ENCODE measurements around the gene ASS1. TPM values are rescaled to one million over a fixed set of nuclear protein-coding genes. Genes with fewer than 3 reads are reported as not detected.
A peak's percentile ranks its signal among the peaks of the same experiment; 100 is the strongest.

Gene ASS1
- total and polyA plus RNA-seq, 2 of the 13 experiments (the other 11 are each of a cell fraction or from before 2014, with no cell fraction given): 77.6 to 122 TPM

DNA sequence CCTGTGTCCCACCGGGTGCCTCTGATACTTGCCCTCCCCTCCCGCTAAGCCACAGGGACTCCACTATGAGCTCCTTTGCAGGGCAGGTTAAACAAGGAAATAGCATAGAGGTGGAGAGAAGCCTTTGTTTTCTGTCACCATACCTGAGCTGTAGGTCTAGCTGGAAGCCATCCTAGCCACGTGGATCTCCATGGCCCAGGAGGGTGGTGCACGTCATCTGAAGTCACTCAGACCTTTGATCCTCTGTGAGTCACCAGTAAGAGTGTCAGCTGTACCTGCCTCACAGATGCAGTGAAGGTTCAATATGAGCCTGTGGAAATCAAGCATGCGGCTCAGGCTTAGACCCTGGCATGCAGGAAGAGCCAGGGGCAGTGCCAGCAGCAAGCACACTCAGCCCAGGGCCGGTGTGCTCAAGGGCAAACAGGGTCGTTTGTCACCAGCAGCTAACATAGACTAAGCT is 55.1 kb downstream of the ASS1 start (continued):
- TF ChIP-seq, protein P1, sequence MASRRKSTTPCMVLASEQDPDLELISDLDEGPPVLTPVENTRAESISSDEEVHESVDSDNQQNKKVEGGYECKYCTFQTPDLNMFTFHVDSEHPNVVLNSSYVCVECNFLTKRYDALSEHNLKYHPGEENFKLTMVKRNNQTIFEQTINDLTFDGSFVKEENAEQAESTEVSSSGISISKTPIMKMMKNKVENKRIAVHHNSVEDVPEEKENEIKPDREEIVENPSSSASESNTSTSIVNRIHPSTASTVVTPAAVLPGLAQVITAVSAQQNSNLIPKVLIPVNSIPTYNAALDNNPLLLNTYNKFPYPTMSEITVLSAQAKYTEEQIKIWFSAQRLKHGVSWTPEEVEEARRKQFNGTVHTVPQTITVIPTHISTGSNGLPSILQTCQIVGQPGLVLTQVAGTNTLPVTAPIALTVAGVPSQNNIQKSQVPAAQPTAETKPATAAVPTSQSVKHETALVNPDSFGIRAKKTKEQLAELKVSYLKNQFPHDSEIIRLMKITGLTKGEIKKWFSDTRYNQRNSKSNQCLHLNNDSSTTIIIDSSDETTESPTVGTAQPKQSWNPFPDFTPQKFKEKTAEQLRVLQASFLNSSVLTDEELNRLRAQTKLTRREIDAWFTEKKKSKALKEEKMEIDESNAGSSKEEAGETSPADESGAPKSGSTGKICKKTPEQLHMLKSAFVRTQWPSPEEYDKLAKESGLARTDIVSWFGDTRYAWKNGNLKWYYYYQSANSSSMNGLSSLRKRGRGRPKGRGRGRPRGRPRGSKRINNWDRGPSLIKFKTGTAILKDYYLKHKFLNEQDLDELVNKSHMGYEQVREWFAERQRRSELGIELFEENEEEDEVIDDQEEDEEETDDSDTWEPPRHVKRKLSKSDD (CRISPR knock-in tag; IDR thresholded peaks at IDR 0.05; ENCODE audit: low read depth): no peak
- 0 out of 2 replicates have a peak, but pooled peaks have one; percentile 18 for TF ChIP-seq HIVEP1 (CRISPR knock-in tag; IDR thresholded peaks at IDR 0.05)
- TF ChIP-seq RXRB (CRISPR knock-in tag; IDR thresholded peaks at IDR 0.05; ENCODE audit: borderline replicate concordance): peak; percentile 81; the same call in 1 of the 2 replicates
- no peak for TF ChIP-seq SMAD9 (CRISPR knock-in tag; IDR thresholded peaks at IDR 0.05)
- no peak; the same call in 1 of the 2 replicates for TF ChIP-seq ZBTB42 (CRISPR knock-in tag; IDR thresholded peaks at IDR 0.05)
- TF ChIP-seq, protein P2, sequence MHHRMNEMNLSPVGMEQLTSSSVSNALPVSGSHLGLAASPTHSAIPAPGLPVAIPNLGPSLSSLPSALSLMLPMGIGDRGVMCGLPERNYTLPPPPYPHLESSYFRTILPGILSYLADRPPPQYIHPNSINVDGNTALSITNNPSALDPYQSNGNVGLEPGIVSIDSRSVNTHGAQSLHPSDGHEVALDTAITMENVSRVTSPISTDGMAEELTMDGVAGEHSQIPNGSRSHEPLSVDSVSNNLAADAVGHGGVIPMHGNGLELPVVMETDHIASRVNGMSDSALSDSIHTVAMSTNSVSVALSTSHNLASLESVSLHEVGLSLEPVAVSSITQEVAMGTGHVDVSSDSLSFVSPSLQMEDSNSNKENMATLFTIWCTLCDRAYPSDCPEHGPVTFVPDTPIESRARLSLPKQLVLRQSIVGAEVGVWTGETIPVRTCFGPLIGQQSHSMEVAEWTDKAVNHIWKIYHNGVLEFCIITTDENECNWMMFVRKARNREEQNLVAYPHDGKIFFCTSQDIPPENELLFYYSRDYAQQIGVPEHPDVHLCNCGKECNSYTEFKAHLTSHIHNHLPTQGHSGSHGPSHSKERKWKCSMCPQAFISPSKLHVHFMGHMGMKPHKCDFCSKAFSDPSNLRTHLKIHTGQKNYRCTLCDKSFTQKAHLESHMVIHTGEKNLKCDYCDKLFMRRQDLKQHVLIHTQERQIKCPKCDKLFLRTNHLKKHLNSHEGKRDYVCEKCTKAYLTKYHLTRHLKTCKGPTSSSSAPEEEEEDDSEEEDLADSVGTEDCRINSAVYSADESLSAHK (CRISPR knock-in tag; IDR thresholded peaks at IDR 0.05; ENCODE audit: borderline replicate concordance): no peak
- TF ChIP-seq KAT2B (IDR thresholded peaks at IDR 0.05; ENCODE audit: borderline replicate concordance, low read depth, low read length): no peak
- TF ChIP-seq ZNF776 (CRISPR knock-in tag; IDR thresholded peaks at IDR 0.05): no peak
- peak; percentile 68; the same call in 1 of the 2 replicates for TF ChIP-seq ZNF205 (CRISPR knock-in tag; IDR thresholded peaks at IDR 0.05)
- TF ChIP-seq ZNF121 (CRISPR knock-in tag; IDR thresholded peaks at IDR 0.05): no peak
- no peak for TF ChIP-seq ZNF234 (CRISPR knock-in tag; conservative IDR thresholded peaks at IDR 0.05)
- TF ChIP-seq KAT7 (CRISPR knock-in tag; IDR thresholded peaks at IDR 0.05; ENCODE audit: borderline replicate concordance): no peak
- TF ChIP-seq ZNF792 (CRISPR knock-in tag; IDR thresholded peaks at IDR 0.05): no peak
- no peak for TF ChIP-seq RBM22 (optimal IDR thresholded peaks at IDR 0.05; ENCODE audit: low read length)
- no peak for TF ChIP-seq ZNF777 (CRISPR knock-in tag; IDR thresholded peaks at IDR 0.05)
- TF ChIP-seq, protein P3, sequence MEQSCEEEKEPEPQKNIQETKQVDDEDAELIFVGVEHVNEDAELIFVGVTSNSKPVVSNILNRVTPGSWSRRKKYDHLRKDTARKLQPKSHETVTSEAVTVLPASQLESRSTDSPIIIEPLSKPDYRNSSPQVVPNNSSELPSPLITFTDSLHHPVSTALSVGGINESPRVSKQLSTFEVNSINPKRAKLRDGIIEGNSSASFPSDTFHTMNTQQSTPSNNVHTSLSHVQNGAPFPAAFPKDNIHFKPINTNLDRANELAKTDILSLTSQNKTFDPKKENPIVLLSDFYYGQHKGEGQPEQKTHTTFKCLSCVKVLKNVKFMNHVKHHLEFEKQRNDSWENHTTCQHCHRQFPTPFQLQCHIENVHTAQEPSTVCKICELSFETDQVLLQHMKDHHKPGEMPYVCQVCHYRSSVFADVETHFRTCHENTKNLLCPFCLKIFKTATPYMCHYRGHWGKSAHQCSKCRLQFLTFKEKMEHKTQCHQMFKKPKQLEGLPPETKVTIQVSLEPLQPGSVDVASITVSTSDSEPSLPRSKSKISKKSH (CRISPR knock-in tag; IDR thresholded peaks at IDR 0.05; ENCODE audit: borderline replicate concordance): peak; percentile 46; the same call in 1 of the 2 replicates
- no peak for TF ChIP-seq MTF2 (CRISPR knock-in tag; IDR thresholded peaks at IDR 0.05; ENCODE audit: borderline replicate concordance)
- no peak for TF ChIP-seq KLF11 (CRISPR knock-in tag; IDR thresholded peaks at IDR 0.05)
- TF ChIP-seq, protein P4, sequence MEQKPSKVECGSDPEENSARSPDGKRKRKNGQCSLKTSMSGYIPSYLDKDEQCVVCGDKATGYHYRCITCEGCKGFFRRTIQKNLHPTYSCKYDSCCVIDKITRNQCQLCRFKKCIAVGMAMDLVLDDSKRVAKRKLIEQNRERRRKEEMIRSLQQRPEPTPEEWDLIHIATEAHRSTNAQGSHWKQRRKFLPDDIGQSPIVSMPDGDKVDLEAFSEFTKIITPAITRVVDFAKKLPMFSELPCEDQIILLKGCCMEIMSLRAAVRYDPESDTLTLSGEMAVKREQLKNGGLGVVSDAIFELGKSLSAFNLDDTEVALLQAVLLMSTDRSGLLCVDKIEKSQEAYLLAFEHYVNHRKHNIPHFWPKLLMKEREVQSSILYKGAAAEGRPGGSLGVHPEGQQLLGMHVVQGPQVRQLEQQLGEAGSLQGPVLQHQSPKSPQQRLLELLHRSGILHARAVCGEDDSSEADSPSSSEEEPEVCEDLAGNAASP (CRISPR knock-in tag; IDR thresholded peaks at IDR 0.05; ENCODE audit: borderline replicate concordance): no peak
- TF ChIP-seq GATAD2A (CRISPR knock-in tag; IDR thresholded peaks at IDR 0.05): peak; percentile 82
- TF ChIP-seq ZNF317 (CRISPR knock-in tag; IDR thresholded peaks at IDR 0.05): no peak
- TF ChIP-seq JUNB (CRISPR knock-in tag; IDR thresholded peaks at IDR 0.05; ENCODE audit: borderline replicate concordance): peak; percentile 85

Data from HepG2 (cell line).